HCT116 (cell line): ENCODE data around the gene OR5K2.

Source experiments
- ATF3 ChIP-seq: IDR thresholded peaks from 2 replicates; pipeline ENCODE4 v1.6.1; 2012
- CEBPB ChIP-seq: IDR thresholded peaks from 2 replicates; pipeline ENCODE4 v1.6.1; 2012; ENCODE audit warnings: low read depth
- CTCF ChIP-seq, 3 experiments: fragments of 200-600 bp in 1 of 3; sonication (generic) in 1 of 3; IDR thresholded peaks in 2 of 3; conservative IDR thresholded peaks in 1 of 3; 2 replicates each; pipeline ENCODE4 v1.5.1; 2012 to 2017; ENCODE audit warnings: low read depth in 2 of 3, low read length in 2 of 3, antibody characterized with exemption in 1 of 3, borderline replicate concordance in 1 of 3, control low read depth in 1 of 3, mild to moderate bottlenecking in 1 of 3, mixed read lengths in 1 of 3, mixed run types in 1 of 3, moderate library complexity in 1 of 3; ENCODE audit not compliant: insufficient read depth in 1 of 3
- EGR1 ChIP-seq: IDR thresholded peaks from 2 replicates; pipeline ENCODE4 v1.6.1; 2012; ENCODE audit warnings: low read depth
- EZH2 ChIP-seq: fragments of 200-600 bp; sonication (generic); IDR thresholded peaks from 2 replicates; pipeline ENCODE4 v1.6.1; 2017; ENCODE audit warnings: antibody characterized with exemption, mixed run types
- MAX ChIP-seq: IDR thresholded peaks from 2 replicates; pipeline ENCODE4 v1.6.1; 2012
- POLR2A ChIP-seq: IDR thresholded peaks from 2 replicates; pipeline ENCODE4 v1.7.0; 2011; ENCODE audit warnings: borderline replicate concordance; ENCODE audit not compliant: insufficient read depth, insufficient read length; ENCODE audit errors: extremely low read depth
- POLR2AphosphoS5 ChIP-seq: IDR thresholded peaks from 2 replicates; pipeline ENCODE4 v1.6.1; 2011; ENCODE audit warnings: mild to moderate bottlenecking, low read depth, low read length, moderate library complexity
- RAD21 ChIP-seq: IDR thresholded peaks from 2 replicates; pipeline ENCODE4 v1.6.1; 2012; ENCODE audit warnings: low read depth, mild to moderate bottlenecking
- REST ChIP-seq: IDR thresholded peaks from 2 replicates; pipeline ENCODE4 v1.6.1; 2012; ENCODE audit warnings: low read depth
- SP1 ChIP-seq: IDR thresholded peaks from 2 replicates; pipeline ENCODE4 v1.6.1; 2012; ENCODE audit warnings: low read depth
- SRF ChIP-seq: IDR thresholded peaks from 2 replicates; pipeline ENCODE4 v1.6.1; 2012; ENCODE audit warnings: low read depth
- TCF7L2 ChIP-seq: IDR thresholded peaks from 2 replicates; pipeline ENCODE4 v1.7.0; 2011; ENCODE audit warnings: borderline replicate concordance, inconsistent platforms; ENCODE audit not compliant: insufficient read depth, insufficient read length; ENCODE audit errors: extremely low read depth
- YY1 ChIP-seq: IDR thresholded peaks from 2 replicates; pipeline ENCODE4 v1.6.1; 2011; ENCODE audit warnings: low read length, low read depth, moderate library complexity, mild to moderate bottlenecking; ENCODE audit not compliant: insufficient replicate concordance; ENCODE audit errors: extremely low read depth

- no peak for TF ChIP-seq CEBPB
- no peak for TF ChIP-seq POLR2A
- TF ChIP-seq CTCF (IDR thresholded peaks at IDR 0.05 in 2 of 3, conservative IDR thresholded peaks at IDR 0.05 in 1 of 3; ENCODE audit: borderline replicate concordance in 1 of 3, insufficient read depth in 1 of 3, low read depth in 2 of 3, low read length in 2 of 3) = no peak
- TF ChIP-seq EZH2 = no peak
- TF ChIP-seq YY1 = no peak
- TF ChIP-seq REST = no peak
- TF ChIP-seq POLR2AphosphoS5 = no peak
- no peak for TF ChIP-seq SP1
- no peak for TF ChIP-seq SRF
- no peak for TF ChIP-seq EGR1
- TF ChIP-seq TCF7L2 = no peak
- no peak for TF ChIP-seq RAD21
- no peak for TF ChIP-seq MAX
- no peak for TF ChIP-seq ATF3
Measured at GRCh38 chr3:98453827-98454226, 43.7 kb upstream of the OR5K2 start.
